Stimulated activated CD8-positive, alpha-beta memory T cell treated with anti-CD3 and anti-CD28 coated beads, Interleukin-15, amount 100 ng/mL, for 1 hour (primary cell): ENCODE data around the gene DRG1.
A peak's percentile ranks its signal among the peaks of the same experiment; 100 is the strongest.
"Not testable (repeated sequence)": the region's sequence is repeated elsewhere in the genome, so short reads cannot be mapped to it uniquely, and the experiment has no call there.

Experiments
- DNase-seq: peaks from one replicate; pipeline ENCODE4 v3.0.0-alpha.2; 2020; ENCODE audit warnings: low read depth

The DRG1 gene

GRCh38 chr22:31399211-31400022, at the start of gene DRG1:
DRG1 (plus strand) TSS chr22:31399604; CDS start chr22:31399684, 80 bp downstream.
- DNase-seq, result peak; percentile 91

GRCh38 chr22:31349960-31350359, 49.4 kb upstream of the DRG1 start:
- DNase-seq, result no peak

- DNase-seq, result no peak
Observed at GRCh38 chr22:31350410-31350863, 49.0 kb upstream of the DRG1 start.

- no peak for DNase-seq
Observed at GRCh38 chr22:31354515-31354914, 44.9 kb upstream of the DRG1 start.

GRCh38 chr22:31360029-31360428, 39.4 kb upstream of the DRG1 start:
- no peak for DNase-seq

- no peak for DNase-seq
Observed at GRCh38 chr22:31361743-31362142, 37.7 kb upstream of the DRG1 start.

- DNase-seq, result no peak
Observed at GRCh38 chr22:31363885-31364465, 35.4 kb upstream of the DRG1 start.

GRCh38 chr22:31367426-31367825, 32.0 kb upstream of the DRG1 start:
- DNase-seq, result no peak

GRCh38 chr22:31377612-31378011, 21.8 kb upstream of the DRG1 start:
- DNase-seq, result no peak

GRCh38 chr22:31378123-31378522, 21.3 kb upstream of the DRG1 start:
- no peak for DNase-seq

GRCh38 chr22:31378651-31379050, 20.8 kb upstream of the DRG1 start:
- DNase-seq, result not testable (repeated sequence)

GRCh38 chr22:31393893-31394292, 5.5 kb upstream of the DRG1 start:
- no peak for DNase-seq

GRCh38 chr22:31394326-31394725, 5.1 kb upstream of the DRG1 start:
- no peak for DNase-seq

- no peak for DNase-seq
Observed at GRCh38 chr22:31398231-31398630, 1.2 kb upstream of the DRG1 start.

GRCh38 chr22:31400023-31400397, 606 bp downstream of the DRG1 start:
- no peak for DNase-seq

- not testable (repeated sequence) for DNase-seq
Observed at GRCh38 chr22:31402350-31402749, 2.9 kb downstream of the DRG1 start.

- no peak for DNase-seq
Observed at GRCh38 chr22:31425331-31426050, 26.1 kb downstream of the DRG1 start.

GRCh38 chr22:31431950-31432349, 32.5 kb downstream of the DRG1 start:
- no peak for DNase-seq

GRCh38 chr22:31436132-31436531, 36.7 kb downstream of the DRG1 start:
- no peak for DNase-seq

GRCh38 chr22:31439808-31440207, 40.4 kb downstream of the DRG1 start:
- DNase-seq, result no peak

GRCh38 chr22:31440681-31441080, 41.3 kb downstream of the DRG1 start:
- DNase-seq, result no peak

GRCh38 chr22:31441652-31442051, 42.2 kb downstream of the DRG1 start:
- DNase-seq, result no peak
